ENCODE results near the gene TOMM20. TPM values are rescaled to one million over a fixed set of nuclear protein-coding genes. Genes with fewer than 3 reads are reported as not detected.

Gene TOMM20
- total RNA-seq, 1 donor from 2014 or later = 212 TPM

- TF ChIP-seq EZH2 (IDR thresholded peaks at IDR 0.05) (no peak), CTCF (IDR thresholded peaks at IDR 0.05) (no peak), EZH2phosphoT487 (IDR thresholded peaks at IDR 0.05) (no peak)
- H3K79me2 ChIP-seq (ENCODE audit: low read depth) = no peaks in the 10 kb centered on the region
- Mint-ChIP-seq H3K4me3 (no peak overlapping the region), H3K36me3 (no peaks in the 10 kb centered on the region), H3K9me3 (no peaks in the 10 kb centered on the region), H3K27me3 (ENCODE audit: insufficient read depth, low read depth) (peaks cover 10% of the 10 kb centered on the region), H3K27ac (no peak overlapping the region), H3K4me1 (peaks cover 32% of the 10 kb centered on the region)
- no peaks in the 10 kb centered on the region for H3K9me3 ChIP-seq (ENCODE audit: low read depth)
- H3F3A ChIP-seq (ENCODE audit: low read depth) = peaks cover 7% of the 10 kb centered on the region
- H2AFZ ChIP-seq (replicated peaks) = no peak overlapping the region
- H3K9ac ChIP-seq = no peak overlapping the region
- no peaks in the 10 kb centered on the region for H4K20me1 ChIP-seq (ENCODE audit: low read depth)
- DNase-seq (ENCODE audit: low spot score) = no peak
- H3K27me3 ChIP-seq = no peaks in the 10 kb centered on the region
- H3K27ac ChIP-seq = no peak overlapping the region
- no peak overlapping the region for H3K4me3 ChIP-seq
- peaks cover 10% of the 10 kb centered on the region for H3K4me1 ChIP-seq
- H3K36me3 ChIP-seq = no peaks in the 10 kb centered on the region
- no peak overlapping the region for H3K4me2 ChIP-seq
Measured at GRCh38 chr1:235069577-235070563, 58.8 kb downstream of the TOMM20 start.

DNA sequence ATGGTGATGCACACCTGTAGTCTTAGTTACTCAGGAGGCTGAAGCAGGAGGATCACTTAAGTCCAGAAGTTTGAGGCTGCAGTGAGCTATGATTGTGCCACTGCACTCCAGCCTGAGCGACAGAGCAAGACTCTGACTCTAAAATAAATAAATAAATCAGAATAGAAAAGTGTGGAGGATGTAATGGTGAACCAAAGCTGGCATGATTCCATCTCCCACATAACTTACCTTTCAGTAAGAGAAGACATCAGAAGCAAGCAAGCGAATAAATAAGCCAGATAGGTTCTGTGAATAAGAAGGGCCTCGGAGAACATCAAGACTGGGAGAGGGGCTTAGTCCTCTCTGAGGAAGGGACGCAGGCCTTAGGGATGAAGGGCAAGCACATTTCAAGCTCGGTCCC is 59.5 kb downstream of the TOMM20 start:
- H3K9ac ChIP-seq = no peak overlapping the region

More for the DNA sequence above, 59.5 kb downstream of the TOMM20 start:
- Histone ChIP-seq H3F3A (ENCODE audit: low read depth) (no peaks in the 10 kb centered on the region), H3K9me3 (ENCODE audit: low read depth) (no peaks in the 10 kb centered on the region), H3K4me1 (peaks cover 3% of the 10 kb centered on the region), H3K4me2 (no peak overlapping the region), H3K27ac (no peak overlapping the region), H2AFZ (replicated peaks) (no peak overlapping the region), H4K20me1 (ENCODE audit: low read depth) (no peaks in the 10 kb centered on the region), H3K27me3 (no peaks in the 10 kb centered on the region), H3K79me2 (ENCODE audit: low read depth) (no peaks in the 10 kb centered on the region), H3K36me3 (no peaks in the 10 kb centered on the region), H3K4me3 (no peak overlapping the region)
- peaks cover 10% of the 10 kb centered on the region for H3K27me3 Mint-ChIP-seq (ENCODE audit: insufficient read depth, low read depth)
- no peak for TF ChIP-seq EZH2 (IDR thresholded peaks at IDR 0.05)
- TF ChIP-seq CTCF (IDR thresholded peaks at IDR 0.05) = no peak
- no peak for TF ChIP-seq EZH2phosphoT487 (IDR thresholded peaks at IDR 0.05)
- H3K36me3 Mint-ChIP-seq = no peaks in the 10 kb centered on the region
- DNase-seq (ENCODE audit: low spot score) = no peak
- no peaks in the 10 kb centered on the region for H3K9me3 Mint-ChIP-seq
- no peak overlapping the region for H3K4me3 Mint-ChIP-seq
- H3K27ac Mint-ChIP-seq = no peak overlapping the region
- peaks cover 25% of the 10 kb centered on the region for H3K4me1 Mint-ChIP-seq

Measured in neural progenitor cell (in vitro differentiated cells).